DND-41 (cell line): ENCODE measurements around the gene NRGN.

Experiments
- EZH2 ChIP-seq: IDR thresholded peaks from 3 replicates; pipeline ENCODE4 v1.6.1; 2012; ENCODE audit warnings: borderline replicate concordance, low read depth, mild to moderate bottlenecking, moderate library complexity, low read length, inconsistent platforms; ENCODE audit not compliant: severe bottlenecking
- TF ChIP-seq, protein P1 (sequence below): IDR thresholded peaks from 2 replicates; pipeline ENCODE4 v1.5.1; 2012; ENCODE audit warnings: borderline replicate concordance, low read length, moderate library complexity, mild to moderate bottlenecking; ENCODE audit not compliant: poor library complexity, severe bottlenecking; ENCODE audit errors: extremely low read depth

DNA sequence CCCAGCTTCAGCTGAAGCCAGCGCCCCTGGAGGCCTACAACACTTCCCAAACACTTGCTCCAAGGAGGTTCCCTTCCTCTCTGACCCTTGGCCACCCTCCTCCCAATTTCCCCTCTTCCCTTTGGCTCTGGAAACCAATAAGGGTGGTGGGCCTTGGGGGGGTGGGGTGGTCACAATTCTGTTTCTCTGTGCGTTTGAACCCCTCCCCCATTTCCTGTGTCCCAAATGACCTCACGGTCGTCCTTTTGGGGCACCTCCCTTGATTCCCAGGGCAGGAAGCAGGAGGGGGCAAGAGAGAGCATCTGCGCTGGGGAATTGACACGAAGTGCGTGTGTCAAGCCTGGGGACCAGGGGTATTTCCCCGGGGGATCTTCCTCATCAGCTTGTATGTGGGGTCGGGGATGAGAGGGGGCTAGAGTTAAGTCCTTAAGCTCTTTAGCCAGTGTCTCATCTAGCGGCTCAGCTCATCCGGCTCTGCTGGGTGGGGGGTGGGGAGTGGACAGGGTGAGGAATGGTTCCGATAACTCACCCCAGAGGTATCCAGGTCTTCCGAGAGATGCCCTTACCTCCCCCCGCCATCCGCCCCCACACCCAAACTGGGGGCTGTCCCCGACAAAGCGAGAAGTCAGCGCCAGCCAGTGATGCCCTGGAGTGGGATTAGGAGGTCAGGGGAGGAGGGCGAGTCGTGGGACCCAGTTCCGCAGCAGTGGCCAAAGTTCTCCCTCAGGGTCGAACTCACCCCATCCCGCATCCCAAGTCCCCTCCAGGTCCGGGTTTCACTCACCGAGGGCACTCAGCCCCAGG is 21.8 kb downstream of the NRGN start:
- TF ChIP-seq, protein P1, sequence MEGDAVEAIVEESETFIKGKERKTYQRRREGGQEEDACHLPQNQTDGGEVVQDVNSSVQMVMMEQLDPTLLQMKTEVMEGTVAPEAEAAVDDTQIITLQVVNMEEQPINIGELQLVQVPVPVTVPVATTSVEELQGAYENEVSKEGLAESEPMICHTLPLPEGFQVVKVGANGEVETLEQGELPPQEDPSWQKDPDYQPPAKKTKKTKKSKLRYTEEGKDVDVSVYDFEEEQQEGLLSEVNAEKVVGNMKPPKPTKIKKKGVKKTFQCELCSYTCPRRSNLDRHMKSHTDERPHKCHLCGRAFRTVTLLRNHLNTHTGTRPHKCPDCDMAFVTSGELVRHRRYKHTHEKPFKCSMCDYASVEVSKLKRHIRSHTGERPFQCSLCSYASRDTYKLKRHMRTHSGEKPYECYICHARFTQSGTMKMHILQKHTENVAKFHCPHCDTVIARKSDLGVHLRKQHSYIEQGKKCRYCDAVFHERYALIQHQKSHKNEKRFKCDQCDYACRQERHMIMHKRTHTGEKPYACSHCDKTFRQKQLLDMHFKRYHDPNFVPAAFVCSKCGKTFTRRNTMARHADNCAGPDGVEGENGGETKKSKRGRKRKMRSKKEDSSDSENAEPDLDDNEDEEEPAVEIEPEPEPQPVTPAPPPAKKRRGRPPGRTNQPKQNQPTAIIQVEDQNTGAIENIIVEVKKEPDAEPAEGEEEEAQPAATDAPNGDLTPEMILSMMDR = no peak
- TF ChIP-seq EZH2 = no peak
